ENCODE measurements around the gene MLANA. TPM values are rescaled to one million over a fixed set of nuclear protein-coding genes. Genes with fewer than 3 reads are reported as not detected.

MLANA gene
- total RNA-seq, 2 experiments from 2014 or later, result not detected

DNA sequence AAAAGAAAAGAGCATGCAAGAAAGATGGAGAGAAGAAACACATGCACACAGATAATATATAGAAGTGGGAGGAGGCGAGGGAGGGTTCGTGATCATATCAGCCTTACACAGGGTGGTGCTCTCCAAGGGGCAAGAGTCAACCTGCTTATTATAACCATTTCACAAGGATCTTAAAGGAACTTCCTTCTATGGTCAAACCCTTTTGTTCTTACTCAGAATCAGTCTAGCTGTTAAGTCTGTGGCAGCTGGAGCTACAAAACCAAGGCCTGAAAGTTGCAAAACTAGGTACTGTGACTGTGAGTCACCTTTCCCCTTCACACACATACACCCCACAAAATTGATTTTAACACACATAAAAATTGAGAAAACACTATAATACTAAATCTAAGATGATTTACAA lies 39.2 kb upstream of the MLANA start:
- Mint-ChIP-seq H3K36me3 (ENCODE audit: low read depth) (peaks cover 4% of the 10 kb centered on the region), H3K4me3 (no peak overlapping the region), H3K4me1 (ENCODE audit: low read depth) (peaks cover 32% of the 10 kb centered on the region), H3K9me3 (no peaks in the 10 kb centered on the region), H3K27ac (peak overlapping the region; percentile 65), H3K27me3 (no peaks in the 10 kb centered on the region)
- H3K36me3 ChIP-seq (ENCODE audit: insufficient read depth, low read length), result no peaks in the 10 kb centered on the region
- intact Hi-C loops (cut with DNase I, micrococcal nuclease), result no loop called here
- ChIA-PET CTCF (interaction anchor here (0.9 to 5.8 kb wide), 2 partner anchors 19 to 35 kb away, joined by 3 to 34 read pairs; partner anchors contain the start of gene ERMP1), POLR2A (interaction anchor here (0.7 to 1.0 kb wide), 2 partner anchors 10 to 23 kb away, joined by 3 to 4 read pairs; no protein-coding TSS in a partner anchor)
- no peaks in the 10 kb centered on the region for H3K27me3 ChIP-seq (ENCODE audit: control insufficient read depth in 1 of 2, insufficient read depth in 2 of 2, low read length in 2 of 2)
- TF ChIP-seq, protein P1, sequence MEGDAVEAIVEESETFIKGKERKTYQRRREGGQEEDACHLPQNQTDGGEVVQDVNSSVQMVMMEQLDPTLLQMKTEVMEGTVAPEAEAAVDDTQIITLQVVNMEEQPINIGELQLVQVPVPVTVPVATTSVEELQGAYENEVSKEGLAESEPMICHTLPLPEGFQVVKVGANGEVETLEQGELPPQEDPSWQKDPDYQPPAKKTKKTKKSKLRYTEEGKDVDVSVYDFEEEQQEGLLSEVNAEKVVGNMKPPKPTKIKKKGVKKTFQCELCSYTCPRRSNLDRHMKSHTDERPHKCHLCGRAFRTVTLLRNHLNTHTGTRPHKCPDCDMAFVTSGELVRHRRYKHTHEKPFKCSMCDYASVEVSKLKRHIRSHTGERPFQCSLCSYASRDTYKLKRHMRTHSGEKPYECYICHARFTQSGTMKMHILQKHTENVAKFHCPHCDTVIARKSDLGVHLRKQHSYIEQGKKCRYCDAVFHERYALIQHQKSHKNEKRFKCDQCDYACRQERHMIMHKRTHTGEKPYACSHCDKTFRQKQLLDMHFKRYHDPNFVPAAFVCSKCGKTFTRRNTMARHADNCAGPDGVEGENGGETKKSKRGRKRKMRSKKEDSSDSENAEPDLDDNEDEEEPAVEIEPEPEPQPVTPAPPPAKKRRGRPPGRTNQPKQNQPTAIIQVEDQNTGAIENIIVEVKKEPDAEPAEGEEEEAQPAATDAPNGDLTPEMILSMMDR (IDR thresholded peaks at IDR 0.05), result no peak
- H3K9me3 ChIP-seq (ENCODE audit: control insufficient read depth in 1 of 2, insufficient read depth in 1 of 2, low read length in 2 of 2), result no peaks in the 10 kb centered on the region
- H3K4me3 ChIP-seq (ENCODE audit: low read length), result no peak overlapping the region
- H3K27ac ChIP-seq (ENCODE audit: low read depth in 1 of 2, low read length in 2 of 2), result peak overlapping the region in 1 of 2 donors; percentile 30
- DNase-seq, result peak in 7 of 14 experiments; percentile 4 to 68 (median 47)
- H3K4me1 ChIP-seq (ENCODE audit: insufficient read depth, low read length), result peaks cover 20% of the 10 kb centered on the region
- peak; percentile 58 for ATAC-seq (ENCODE audit: poor library complexity)

DNA sequence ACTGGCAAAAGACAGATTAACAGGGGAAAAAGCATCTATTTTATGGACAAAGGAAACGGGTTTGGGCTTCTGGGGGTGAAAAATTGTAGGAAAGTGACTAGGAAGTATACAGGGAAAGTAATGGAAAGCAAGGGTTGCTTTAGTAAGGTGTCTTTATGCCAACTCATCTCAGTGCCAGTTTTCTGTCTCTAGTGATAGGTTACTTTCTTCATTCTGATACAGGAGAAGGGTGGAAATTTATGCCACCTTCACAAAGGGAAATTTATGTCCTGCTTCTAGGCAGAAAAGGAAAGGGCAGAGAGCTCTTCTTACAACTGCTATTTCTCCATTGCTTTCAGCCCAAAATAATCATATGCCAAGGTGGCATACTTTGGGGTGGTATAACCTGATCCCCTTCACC lies 37.7 kb upstream of the MLANA start:
- Mint-ChIP-seq H3K27me3 (no peaks in the 10 kb centered on the region), H3K4me3 (no peak overlapping the region), H3K4me1 (ENCODE audit: low read depth) (peaks cover 26% of the 10 kb centered on the region), H3K36me3 (ENCODE audit: low read depth) (peaks cover 4% of the 10 kb centered on the region), H3K9me3 (no peaks in the 10 kb centered on the region), H3K27ac (no peak overlapping the region)
- no peak for DNase-seq
- Histone ChIP-seq H3K27ac (ENCODE audit: low read depth in 1 of 2, low read length in 2 of 2) (no peak overlapping the region), H3K4me3 (ENCODE audit: low read length) (no peak overlapping the region), H3K27me3 (ENCODE audit: control insufficient read depth in 1 of 2, insufficient read depth in 2 of 2, low read length in 2 of 2) (no peaks in the 10 kb centered on the region), H3K36me3 (ENCODE audit: insufficient read depth, low read length) (no peaks in the 10 kb centered on the region), H3K4me1 (ENCODE audit: insufficient read depth, low read length) (peaks cover 18% of the 10 kb centered on the region), H3K9me3 (ENCODE audit: control insufficient read depth in 1 of 2, insufficient read depth in 1 of 2, low read length in 2 of 2) (no peaks in the 10 kb centered on the region)
- intact Hi-C loops (cut with DNase I, micrococcal nuclease), result no loop called here
- ATAC-seq (ENCODE audit: poor library complexity), result no peak
- TF ChIP-seq, protein P1 (IDR thresholded peaks at IDR 0.05), result no peak
- POLR2A ChIA-PET, result interaction anchor here (0.7 kb wide), 1 partner anchor 392 kb away, joined by 4 read pairs; no protein-coding TSS in a partner anchor
- CTCF ChIA-PET, result interaction anchor here (0.7 to 5.8 kb wide), 2 partner anchors 20 to 188 kb away, joined by 4 to 34 read pairs; partner anchors contain the start of gene ERMP1

DNA sequence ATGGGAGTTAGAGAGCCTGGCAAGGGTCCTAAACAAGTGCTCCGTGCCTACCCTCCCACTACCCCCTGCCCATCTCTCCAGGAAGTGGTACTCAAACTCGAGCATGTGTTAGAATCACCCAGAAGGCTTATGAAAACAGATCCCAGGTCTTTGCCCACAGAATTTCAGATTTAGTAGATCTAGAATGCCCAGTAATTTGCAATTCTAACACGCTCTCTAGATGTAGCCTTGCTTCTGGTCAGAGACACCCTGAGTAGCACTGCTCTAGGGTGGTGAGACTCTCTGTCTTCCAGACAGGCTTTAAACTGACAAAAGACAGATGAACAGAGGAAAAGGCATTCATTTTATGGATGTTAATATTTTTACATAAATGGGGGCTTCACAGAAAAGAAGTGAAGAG lies 37.1 kb upstream of the MLANA start:
- intact Hi-C loops (cut with DNase I, micrococcal nuclease), result no loop called here
- H3K27me3 Mint-ChIP-seq, result no peaks in the 10 kb centered on the region
- H3K36me3 ChIP-seq (ENCODE audit: insufficient read depth, low read length), result no peaks in the 10 kb centered on the region
- ChIA-PET POLR2A (no interaction called here), CTCF (interaction anchor here (5.8 kb wide), 1 partner anchor 21 kb away, joined by 34 read pairs; the partner anchor contains the start of gene ERMP1)
- H3K4me3 Mint-ChIP-seq, result no peak overlapping the region
- no peak overlapping the region for H3K27ac Mint-ChIP-seq
- peaks cover 18% of the 10 kb centered on the region for H3K4me1 ChIP-seq (ENCODE audit: insufficient read depth, low read length)
- no peak for ATAC-seq (ENCODE audit: poor library complexity)
- no peaks in the 10 kb centered on the region for H3K27me3 ChIP-seq (ENCODE audit: control insufficient read depth in 1 of 2, insufficient read depth in 2 of 2, low read length in 2 of 2)
- TF ChIP-seq, protein P1 (IDR thresholded peaks at IDR 0.05), result no peak
- no peak overlapping the region for H3K27ac ChIP-seq (ENCODE audit: low read depth in 1 of 2, low read length in 2 of 2)
- no peaks in the 10 kb centered on the region for H3K9me3 Mint-ChIP-seq
- peaks cover 26% of the 10 kb centered on the region for H3K4me1 Mint-ChIP-seq (ENCODE audit: low read depth)
- H3K9me3 ChIP-seq (ENCODE audit: control insufficient read depth in 1 of 2, insufficient read depth in 1 of 2, low read length in 2 of 2), result no peaks in the 10 kb centered on the region
- DNase-seq, result no peak
- no peak overlapping the region for H3K4me3 ChIP-seq (ENCODE audit: low read length)
- peaks cover 6% of the 10 kb centered on the region for H3K36me3 Mint-ChIP-seq (ENCODE audit: low read depth)
